KOPT-K1 (cell line): ENCODE data around the gene TJP1.
"Not testable (repeated sequence)": the region's sequence is repeated elsewhere in the genome, so short reads cannot be mapped to it uniquely, and the experiment has no call there.

Source experiments
- H3K27ac ChIP-seq: fragments of 200-600 bp; sonication (generic); 2 replicates; pipeline ENCODE4 v1.5.1; 2016; ENCODE audit warnings: antibody characterized with exemption, mild to moderate bottlenecking, low read depth, low read length; ENCODE audit not compliant: poor library complexity, severe bottlenecking
- H3K36me3 ChIP-seq: fragments of 200-600 bp; sonication (generic); 2 replicates; pipeline ENCODE4 v1.5.1; 2017; ENCODE audit warnings: antibody characterized with exemption, mild to moderate bottlenecking, low read length, moderate library complexity; ENCODE audit not compliant: insufficient read depth
- H3K9me3 ChIP-seq: fragments of 200-600 bp; sonication (generic); 2 replicates; pipeline ENCODE4 v1.5.1; 2017; ENCODE audit warnings: antibody characterized with exemption, low read length, mild to moderate bottlenecking; ENCODE audit not compliant: insufficient read depth, poor library complexity, severe bottlenecking

The TJP1 gene

DNA sequence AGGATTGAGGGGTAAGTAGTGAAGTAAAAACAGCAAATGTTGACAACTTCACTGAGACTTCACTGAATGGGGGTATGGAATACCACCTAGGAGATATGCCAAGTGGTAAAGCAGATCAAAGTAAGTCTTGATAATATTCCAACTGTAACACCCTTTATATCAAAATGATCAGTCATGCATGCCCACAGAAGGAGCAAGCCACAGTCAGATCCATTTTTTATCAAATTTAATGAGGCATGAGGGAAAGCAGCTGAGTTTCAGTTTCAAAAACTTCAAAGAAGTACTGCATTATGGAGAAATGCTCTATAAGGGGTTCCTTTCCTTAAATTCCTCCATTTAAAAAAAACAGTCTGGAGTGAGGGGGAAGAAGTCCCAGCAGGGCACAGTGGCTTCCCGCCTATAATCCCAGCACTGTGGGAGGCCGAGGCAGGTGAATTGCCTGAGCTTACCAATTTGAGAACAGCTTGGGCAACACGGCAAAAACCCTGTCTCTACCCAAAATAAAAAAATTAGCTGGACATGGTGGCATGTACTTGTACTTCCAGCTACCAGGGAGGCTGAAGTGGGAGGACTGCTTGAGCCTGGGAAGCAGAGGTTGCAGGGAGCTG is 56.9 kb downstream of the TJP1 start:
- Histone ChIP-seq H3K36me3 (no peaks in the 10 kb centered on the region), H3K9me3 (no peaks in the 10 kb centered on the region), H3K27ac (no peak overlapping the region)

DNA sequence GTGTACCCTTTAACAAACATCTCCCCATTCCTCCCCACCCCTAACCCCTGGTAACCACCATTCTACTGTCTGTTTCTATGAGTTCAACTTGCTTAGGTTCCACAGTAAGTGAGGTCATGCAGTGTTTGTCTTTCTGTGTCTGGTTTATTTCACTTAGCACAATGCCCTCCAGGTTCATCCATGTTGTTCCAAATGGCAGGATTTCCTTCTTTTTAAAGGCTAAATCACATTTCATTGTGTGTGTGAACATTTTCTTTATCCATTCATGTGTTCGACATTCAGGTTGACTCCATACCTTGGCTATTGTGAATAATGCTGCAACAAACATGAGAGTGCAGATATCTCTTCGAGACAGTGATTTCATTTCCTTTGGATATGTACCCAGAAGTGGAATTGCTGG is 62.7 kb downstream of the TJP1 start:
- H3K36me3 ChIP-seq, result no peaks in the 10 kb centered on the region

DNA sequence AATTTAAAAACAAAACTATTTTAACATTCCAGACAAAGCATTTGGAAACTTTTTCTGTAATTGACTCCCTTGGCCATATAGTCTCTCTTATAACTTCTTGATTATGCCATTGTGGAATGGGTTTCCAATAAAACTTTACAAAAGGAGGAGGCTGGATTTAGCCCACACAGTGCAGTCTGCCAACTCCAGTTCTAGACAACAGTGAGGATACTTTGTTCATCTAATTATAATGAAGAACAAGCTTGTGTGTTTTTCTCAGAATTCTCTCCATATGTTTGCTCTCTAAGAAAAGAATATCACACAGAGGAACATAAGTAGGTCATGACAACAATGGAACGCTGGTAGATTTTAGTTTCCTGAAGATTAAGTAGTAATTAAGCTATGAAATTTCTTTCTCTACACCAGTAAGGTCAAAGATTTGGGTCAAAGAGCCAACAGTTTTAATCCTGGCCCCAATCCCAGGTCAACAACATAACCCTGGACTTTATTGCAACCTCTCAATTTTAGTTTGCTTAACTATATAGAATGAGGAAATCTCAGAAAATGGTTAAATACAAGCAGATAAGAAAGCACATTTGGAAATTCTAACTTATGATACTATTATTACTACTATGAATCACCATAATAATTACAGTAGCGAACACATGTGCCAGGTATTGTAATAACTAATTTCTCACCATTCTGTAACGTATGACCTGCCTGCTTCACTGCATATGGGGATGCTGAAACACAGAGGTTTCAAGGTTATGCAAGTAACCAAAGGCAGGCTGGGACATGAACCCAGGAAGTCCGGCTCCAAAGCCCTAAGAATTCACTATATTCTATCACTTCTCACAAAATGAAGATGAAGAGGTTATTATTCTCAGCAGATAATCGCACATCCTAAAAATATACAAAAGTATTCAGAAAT is 65.7 kb downstream of the TJP1 start:
- no peak overlapping the region for H3K27ac ChIP-seq
- H3K36me3 ChIP-seq, result no peaks in the 10 kb centered on the region
- H3K9me3 ChIP-seq, result no peaks in the 10 kb centered on the region

More for the DNA sequence above, 62.7 kb downstream of the TJP1 start:
- no peak overlapping the region for H3K27ac ChIP-seq
- H3K9me3 ChIP-seq, result no peaks in the 10 kb centered on the region

DNA sequence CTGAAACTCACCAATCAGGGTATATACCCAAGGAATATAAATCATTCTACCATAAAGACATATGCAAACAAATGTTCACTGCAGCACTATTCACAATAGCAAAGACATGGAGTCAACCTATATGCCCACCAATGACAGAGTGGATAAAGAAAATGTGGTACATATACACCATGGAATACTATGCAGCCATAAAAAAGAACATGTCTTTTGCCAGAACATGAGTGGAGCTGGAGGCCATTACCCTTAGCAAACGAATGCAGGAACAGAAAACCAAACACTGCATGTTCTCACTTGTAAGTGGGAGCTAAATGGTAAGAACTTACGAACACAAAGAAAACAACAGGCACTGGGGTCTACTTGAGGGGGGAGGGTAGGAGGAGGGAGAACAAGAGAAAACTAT is 68.3 kb downstream of the TJP1 start:
- not testable (repeated sequence) for H3K36me3 ChIP-seq, H3K27ac ChIP-seq, H3K9me3 ChIP-seq

DNA sequence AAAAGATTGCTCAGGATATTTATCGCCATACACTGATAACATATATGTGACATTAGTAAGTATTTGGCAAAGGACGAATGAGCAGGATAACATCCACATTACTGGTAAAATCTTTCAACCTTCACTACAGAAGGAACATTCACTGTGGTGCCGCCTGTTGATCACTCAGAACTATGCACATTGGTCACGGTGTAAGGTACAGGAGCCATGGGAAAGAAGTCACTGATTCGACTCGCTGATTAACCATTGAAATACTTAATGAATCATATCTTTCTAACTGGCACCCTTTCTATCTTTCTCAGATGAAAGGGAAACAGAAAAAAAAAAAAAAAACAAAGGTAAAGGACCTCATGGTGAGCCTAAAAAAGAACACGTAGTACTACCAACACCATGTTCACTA is 68.8 kb downstream of the TJP1 start:
- Histone ChIP-seq H3K9me3 (no peaks in the 10 kb centered on the region), H3K27ac (no peak overlapping the region), H3K36me3 (no peaks in the 10 kb centered on the region)

- no peaks in the 10 kb centered on the region for H3K9me3 ChIP-seq
- H3K36me3 ChIP-seq, result no peaks in the 10 kb centered on the region
- no peak overlapping the region for H3K27ac ChIP-seq
Observed at GRCh38 chr15:29750754-29751153, 71.5 kb downstream of the TJP1 start.

GRCh38 chr15:29749365-29750086 is 72.7 kb downstream of the TJP1 start:
- no peak overlapping the region for H3K27ac ChIP-seq
- no peaks in the 10 kb centered on the region for H3K36me3 ChIP-seq
- H3K9me3 ChIP-seq, result no peaks in the 10 kb centered on the region

DNA sequence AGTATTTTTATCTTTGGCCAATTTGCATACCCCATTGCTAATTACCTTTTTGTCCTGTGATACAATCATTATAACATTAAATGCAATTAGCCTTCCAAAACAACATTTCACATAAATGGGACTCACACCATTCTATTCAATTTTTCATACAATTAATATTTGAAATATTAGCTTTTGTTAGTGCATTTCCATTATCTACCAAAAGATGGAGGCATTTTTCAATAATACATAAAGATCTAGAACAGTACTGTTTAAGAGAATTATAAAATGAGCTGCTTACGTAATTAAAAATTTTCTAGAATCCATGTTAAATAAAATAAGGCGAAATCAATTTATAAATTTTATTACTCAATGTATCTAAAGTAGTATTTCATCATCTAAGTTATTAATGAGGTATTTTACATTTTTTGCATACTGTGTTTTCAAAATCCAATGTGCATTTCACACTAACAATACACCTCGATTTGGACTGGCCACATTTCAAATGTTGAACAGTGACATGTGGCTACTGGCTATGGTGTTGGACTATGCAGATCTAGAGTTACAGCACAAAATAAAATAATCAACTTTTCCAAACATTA is 74.3 kb downstream of the TJP1 start:
- Histone ChIP-seq H3K27ac (no peak overlapping the region), H3K9me3 (no peaks in the 10 kb centered on the region), H3K36me3 (no peaks in the 10 kb centered on the region)

GRCh38 chr15:29743475-29743874 is 78.8 kb downstream of the TJP1 start:
- H3K27ac ChIP-seq, result no peak overlapping the region
- H3K36me3 ChIP-seq, result no peaks in the 10 kb centered on the region
- H3K9me3 ChIP-seq, result no peaks in the 10 kb centered on the region

DNA sequence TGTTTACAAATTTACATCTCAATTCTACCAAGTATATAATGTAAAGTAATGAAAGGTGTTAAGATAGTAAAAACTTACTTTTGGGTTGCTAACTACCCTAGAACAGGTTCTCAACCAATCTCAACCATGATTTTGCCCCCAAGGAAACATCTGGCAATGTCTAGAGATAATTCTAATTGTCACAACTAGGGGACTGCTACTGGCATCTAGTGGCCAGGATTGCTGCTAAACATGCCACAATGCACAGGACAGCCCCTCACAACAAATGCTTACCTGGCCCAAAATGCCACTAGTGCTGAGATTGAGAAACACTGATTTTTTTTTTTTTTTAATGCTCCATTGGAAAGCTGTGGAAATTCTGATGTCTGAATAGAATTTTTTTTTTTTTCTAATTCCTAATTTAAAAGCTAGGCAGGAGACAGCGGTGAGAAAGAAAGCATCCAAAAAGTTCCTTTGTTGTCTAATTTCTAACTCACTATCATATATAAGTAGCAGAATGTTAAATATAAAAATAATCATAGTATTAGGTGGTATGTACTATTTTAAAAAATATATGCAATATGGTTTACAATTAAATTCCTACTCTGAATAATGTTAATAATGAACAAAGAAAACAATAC is 81.5 kb downstream of the TJP1 start:
- no peak overlapping the region for H3K27ac ChIP-seq
- H3K9me3 ChIP-seq, result no peaks in the 10 kb centered on the region
- no peaks in the 10 kb centered on the region for H3K36me3 ChIP-seq

GRCh38 chr15:29736744-29737020 is 85.6 kb downstream of the TJP1 start:
- no peaks in the 10 kb centered on the region for H3K9me3 ChIP-seq
- H3K27ac ChIP-seq, result no peak overlapping the region
- no peaks in the 10 kb centered on the region for H3K36me3 ChIP-seq

GRCh38 chr15:29736012-29736743 is 86.1 kb downstream of the TJP1 start:
- Histone ChIP-seq H3K36me3 (no peaks in the 10 kb centered on the region), H3K9me3 (no peaks in the 10 kb centered on the region)

DNA sequence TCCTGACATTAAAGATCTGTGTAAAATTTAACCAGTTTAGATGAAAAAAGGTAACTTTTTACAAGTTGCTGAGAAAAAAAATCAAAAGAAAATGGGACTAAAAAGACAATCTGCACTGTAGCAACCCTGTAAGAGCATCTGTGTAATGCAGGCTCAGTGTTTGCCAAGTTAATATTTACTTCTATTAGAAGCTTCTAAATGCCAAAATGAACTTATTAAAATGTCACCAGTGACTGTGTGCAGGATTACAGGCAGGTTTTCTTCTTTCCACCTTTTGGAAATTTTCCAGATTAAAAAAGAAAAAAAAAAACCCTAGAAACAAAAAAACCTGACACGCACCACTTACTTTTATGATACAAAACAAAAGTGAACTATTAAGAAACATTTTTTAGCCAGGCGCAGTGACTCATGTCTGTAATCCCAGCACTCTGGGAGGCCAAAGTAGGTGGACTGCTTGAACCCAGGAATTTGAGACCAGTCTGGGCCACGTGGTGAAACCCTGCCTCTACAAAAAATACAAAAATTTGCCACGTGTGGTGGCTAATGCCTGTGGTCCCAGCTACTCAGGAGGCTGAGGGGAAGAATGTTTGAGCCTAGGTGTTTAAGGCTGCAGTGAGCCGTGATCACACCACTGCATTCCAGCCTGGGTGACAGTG is 87.2 kb downstream of the TJP1 start:
- Histone ChIP-seq H3K36me3 (no peaks in the 10 kb centered on the region), H3K9me3 (no peaks in the 10 kb centered on the region), H3K27ac (no peak overlapping the region)

More at GRCh38 chr15:29736012-29736743, 86.1 kb downstream of the TJP1 start:
- no peak overlapping the region for H3K27ac ChIP-seq

DNA sequence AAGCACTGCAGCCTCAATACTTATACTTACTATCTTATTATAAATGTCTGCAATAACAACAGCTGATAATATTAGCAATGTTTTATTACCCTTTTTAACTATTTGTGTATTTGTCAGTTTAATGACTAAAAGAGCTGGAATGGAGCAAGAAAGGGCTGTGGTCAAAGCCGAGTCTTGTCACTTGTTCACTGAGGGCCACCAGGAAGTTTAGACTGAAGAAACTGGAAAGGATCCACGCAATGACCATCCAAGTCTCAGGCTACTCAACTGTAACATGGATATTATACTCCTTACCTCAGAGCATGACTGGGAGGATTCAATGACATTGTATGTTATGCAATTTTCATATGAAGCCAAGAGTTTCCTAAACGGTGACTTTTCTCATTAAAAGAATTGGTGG is 90.4 kb downstream of the TJP1 start:
- Histone ChIP-seq H3K36me3 (no peaks in the 10 kb centered on the region), H3K27ac (no peak overlapping the region)

More for the DNA sequence above, 90.4 kb downstream of the TJP1 start:
- no peaks in the 10 kb centered on the region for H3K9me3 ChIP-seq
